K562 (cell line): ENCODE results near the gene RSPH1. TPM values are rescaled to one million over a fixed set of nuclear protein-coding genes. Genes with fewer than 3 reads are reported as not detected.

Source experiments
- ATAC-seq: fragments of 200-7000 bp; cut with Tn5 transposase; 3 replicates; pipeline ENCODE4 v1.9.1; 2020; ENCODE audit warnings: moderate library complexity
- BruUV-seq: library from RNA; stranded (reverse); fragments of 400-500 nt; replicated peaks from 2 replicates; lab custom pipeline; 2021; lab: Mats Ljungman, UMichigan
- CTCF ChIA-PET: fragments of 300-600 bp; formaldehyde crosslinking; extraction: SDS; loops from one replicate; lab custom pipeline; 2021; ENCODE audit warnings: low intra/inter-chr PET ratio; lab: Yijun Ruan, JAX
- POLR2A ChIA-PET: fragments of 300-600, 350-650 bp; sonication (Branson Sonifier 250); formaldehyde crosslinking; extraction: SDS; loops from one replicate; lab custom pipeline; 2021; ENCODE audit warnings: antibody characterized with exemption, inconsistent platforms; lab: Yijun Ruan, JAX
- DNase-seq, 4 experiments: peaks; one replicate each; pipeline versions ENCODE4 v3.0.0 to v3.0.0-alpha.2; 2011 to 2018; ENCODE audit warnings: low spot score in 3 of 4, mixed read lengths in 3 of 4; ENCODE audit errors: extremely low read depth in 1 of 4
- FAIRE-seq: peaks from 2 replicates; lab custom pipeline; 2011; peaks lifted over from hg19 to GRCh38; lab: Jason Lieb, UNC
- H2AFZ ChIP-seq: 2 replicates; pipeline ENCODE4 v1.6.0; 2011; ENCODE audit warnings: low read depth, low read length, control low read depth, inconsistent platforms
- H3K27ac ChIP-seq: fragments of 200-600 bp; 3 replicates; pipeline ENCODE4 v1.8.0; 2011; ENCODE audit warnings: low read depth, mild to moderate bottlenecking, control low read depth, inconsistent platforms, low read length, moderate library complexity, mixed read lengths; ENCODE audit errors: extremely low read depth
- H3K27me3 ChIP-seq, 2 experiments: fragments of 300-600 bp in 1 of 2; 2 replicates in 1 of 2; 3 replicates in 1 of 2; pipeline versions ENCODE4 v1.6.0 to v1.8.0; 2011; ENCODE audit warnings: inconsistent platforms in 2 of 2, low read length in 2 of 2, mild to moderate bottlenecking in 1 of 2, mixed read lengths in 1 of 2, moderate library complexity in 1 of 2; ENCODE audit not compliant: control insufficient read depth in 2 of 2, insufficient read depth in 2 of 2
- H3K36me3 ChIP-seq: fragments of 300-600 bp; 3 replicates; pipeline ENCODE4 v1.8.0; 2011; ENCODE audit warnings: mild to moderate bottlenecking, low read length, inconsistent platforms; ENCODE audit not compliant: control insufficient read depth, insufficient read depth
- H3K4me1 ChIP-seq, 2 experiments: fragments of 200-600 bp in 1 of 2; replicated peaks in 1 of 2; 2 replicates in 1 of 2; 3 replicates in 1 of 2; pipeline versions ENCODE4 v1.5.1 to v1.8.0; 2011; ENCODE audit warnings: inconsistent platforms in 2 of 2, low read length in 2 of 2, mild to moderate bottlenecking in 1 of 2, mixed read lengths in 1 of 2, moderate library complexity in 1 of 2; ENCODE audit not compliant: control insufficient read depth in 2 of 2, insufficient read depth in 2 of 2
- H3K4me2 ChIP-seq: 2 replicates; pipeline ENCODE4 v1.6.1; 2011; ENCODE audit warnings: low read length, control low read depth, inconsistent platforms, mixed read lengths; ENCODE audit not compliant: insufficient read depth
- H3K4me3 ChIP-seq: fragments of 200-600 bp; sonication (generic), shearing (Covaris generic); 2 replicates; pipeline ENCODE4 v1.5.1; 2016; ENCODE audit warnings: control low read depth, inconsistent platforms
- H3K79me2 ChIP-seq: fragments of 200-600 bp; 3 replicates; pipeline ENCODE4 v1.8.0; 2011; ENCODE audit warnings: low read length, inconsistent platforms; ENCODE audit not compliant: control insufficient read depth, insufficient read depth
- H3K9ac ChIP-seq, 2 experiments: 2 replicates each; pipeline versions ENCODE4 v1.6.0 to v1.6.1; 2011; ENCODE audit warnings: low read depth in 2 of 2, low read length in 2 of 2, control low read depth in 1 of 2, inconsistent platforms in 1 of 2, mild to moderate bottlenecking in 1 of 2, mixed read lengths in 1 of 2; ENCODE audit not compliant: insufficient read depth in 1 of 2
- H3K9me1 ChIP-seq: one replicate; pipeline ENCODE4 v1.6.0; 2011; ENCODE audit warnings: inconsistent platforms, mild to moderate bottlenecking, low read length, moderate library complexity; ENCODE audit not compliant: control insufficient read depth, insufficient read depth
- H3K9me3 ChIP-seq: replicated peaks from 2 replicates; pipeline ENCODE4 v1.5.1; 2011; ENCODE audit warnings: low read depth, low read length, inconsistent platforms; ENCODE audit not compliant: control insufficient read depth, insufficient read depth
- H4K20me1 ChIP-seq: replicated peaks from 2 replicates; pipeline ENCODE4 v1.6.1; 2011; ENCODE audit warnings: low read length, inconsistent platforms, mixed read lengths; ENCODE audit not compliant: control insufficient read depth, insufficient read depth
- EGR1 ChIP-seq: fragments of 450-650 bp; conservative IDR thresholded peaks from 2 replicates; pipeline ENCODE4 v1.6.1; 2017; ENCODE audit warnings: mild to moderate bottlenecking
- EHMT2 ChIP-seq: fragments of 450-650 bp; IDR thresholded peaks from 2 replicates; pipeline ENCODE4 v1.6.1; 2018; ENCODE audit warnings: antibody characterized with exemption
- OTX1 ChIP-seq: fragments of 450-650 bp; formaldehyde crosslinking; IDR thresholded peaks from 2 replicates; pipeline ENCODE4 v1.4.0; 2022; ENCODE audit warnings: mild to moderate bottlenecking
- WGBS: fragments of 100-300 bp; shearing (Covaris generic); methylation state at CpG from one replicate; pipeline ENCODE4 v1.1.6; 2016; ENCODE audit warnings: low coverage, mixed read lengths; ENCODE audit not compliant: insufficient coverage; ENCODE audit errors: missing lambda C conversion rate; 5-methylcytosine and 5-hydroxymethylcytosine counted together
- in situ Hi-C: fragments of 300-500 bp; cut with MboI; formaldehyde crosslinking; loops from 4 replicates; pipeline ENCODE4 v1.15.0; 2018; ENCODE audit warnings: inconsistent platforms, mixed read lengths
- intact Hi-C: fragments of 100-400 bp; cut with micrococcal nuclease; formaldehyde crosslinking; loops from 2 replicates; pipeline ENCODE4 v1.14.2; 2022
- polyA plus RNA-seq, 8 experiments: library from polyadenylated mRNA; depleted of rRNA in 4 of 8; stranded (reverse) in 5 of 8; unstranded in 3 of 8; fragments of >200 nt; fragmentation: Nextera tagmentation in 2 of 8; fragmentation: Illumina TruSeq in 1 of 8; extraction: Ambion mirVana in 2 of 8; extraction: Trizol in 1 of 8; gene quantifications; 2 replicates each; pipeline versions ENCODE4 v1.2.1 to v1.2.3, GENCODE V29; 2011 to 2014; ENCODE audit warnings: inconsistent platforms in 1 of 8, missing spikeins in 1 of 8
- total RNA-seq, 7 experiments: library from RNA; depleted of rRNA in 6 of 7; stranded (reverse); fragments of >200 nt in 6 of 7; fragmentation: Illumina TruSeq in 2 of 7; extraction: Trizol in 2 of 7; gene quantifications; 2 replicates each; pipeline versions ENCODE4 v1.2.1 to v1.2.3, GENCODE V29; 2011 to 2021; ENCODE audit warnings: low replicate concordance in 1 of 7
- TF ChIP-seq, protein P1 (sequence below): fragments of 450-650 bp; formaldehyde crosslinking; IDR thresholded peaks from 2 replicates; pipeline ENCODE4 v1.4.0; 2022; ENCODE audit warnings: missing genetic modification characterization
- TF ChIP-seq, protein P2 (sequence below): sonication (generic); IDR thresholded peaks from 2 replicates; pipeline ENCODE4 v1.6.1; 2016

The RSPH1 gene
- total and polyA plus RNA-seq, 9 of the 15 experiments (the other 6 are each of a cell fraction or from before 2014, with no cell fraction given), result 0.17 TPM; not detected in 8

DNA sequence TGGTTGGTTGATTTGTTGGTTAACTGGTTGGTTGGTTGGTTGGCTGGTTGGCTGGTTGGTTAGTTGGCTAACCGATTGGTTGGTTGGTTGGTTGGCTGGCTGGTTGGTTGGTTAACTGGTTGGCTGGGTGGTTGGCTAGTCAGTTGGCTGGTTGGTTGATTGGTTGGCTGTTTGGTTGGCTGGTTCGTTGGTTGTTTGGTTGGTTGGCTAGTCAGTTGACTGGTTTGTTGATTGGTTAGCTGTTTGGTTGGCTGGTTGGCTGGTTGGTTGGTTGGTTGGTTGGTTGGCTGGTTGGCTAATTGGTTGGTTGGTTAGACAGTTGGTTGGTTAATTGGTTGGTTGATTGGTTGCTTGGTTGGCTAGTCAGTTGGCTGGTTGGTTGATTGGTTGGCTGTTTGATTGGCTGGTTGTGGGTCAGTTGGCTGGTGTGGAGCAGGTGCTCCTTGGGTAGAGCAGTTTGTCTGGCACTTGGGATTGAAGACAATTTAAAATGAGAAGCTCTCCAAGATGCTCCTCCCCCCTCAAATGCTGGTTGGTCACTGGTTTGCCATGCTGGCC lies 6.9 kb downstream of the RSPH1 start:
- Histone ChIP-seq H3K36me3 (no peaks in the 10 kb centered on the region), H2AFZ (no peak overlapping the region), H4K20me1 (no peaks in the 10 kb centered on the region), H3K9ac (no peak overlapping the region), H3K79me2 (no peaks in the 10 kb centered on the region), H3K27me3 (peaks cover 40 to 52% of the 10 kb centered on the region in 2 experiments), H3K9me3 (no peaks in the 10 kb centered on the region), H3K4me2 (no peak overlapping the region), H3K27ac (no peak overlapping the region), H3K4me1 (peaks cover 0 to 11% of the 10 kb centered on the region in 2 experiments; a peak in 3 of 5 replicates), H3K4me3 (no peak overlapping the region), H3K9me1 (no peaks in the 10 kb centered on the region)
- FAIRE-seq, result no peak
- intact Hi-C loops (no loop called here), in situ Hi-C loops (no loop called here)
- 0% methylated on average over 2 of the region's 2 CpGs for WGBS
- BruUV-seq, result no TSS peak
- no peak for DNase-seq
- no peak for ATAC-seq
- CTCF ChIA-PET, result no interaction called here
- TF ChIP-seq, protein P1, sequence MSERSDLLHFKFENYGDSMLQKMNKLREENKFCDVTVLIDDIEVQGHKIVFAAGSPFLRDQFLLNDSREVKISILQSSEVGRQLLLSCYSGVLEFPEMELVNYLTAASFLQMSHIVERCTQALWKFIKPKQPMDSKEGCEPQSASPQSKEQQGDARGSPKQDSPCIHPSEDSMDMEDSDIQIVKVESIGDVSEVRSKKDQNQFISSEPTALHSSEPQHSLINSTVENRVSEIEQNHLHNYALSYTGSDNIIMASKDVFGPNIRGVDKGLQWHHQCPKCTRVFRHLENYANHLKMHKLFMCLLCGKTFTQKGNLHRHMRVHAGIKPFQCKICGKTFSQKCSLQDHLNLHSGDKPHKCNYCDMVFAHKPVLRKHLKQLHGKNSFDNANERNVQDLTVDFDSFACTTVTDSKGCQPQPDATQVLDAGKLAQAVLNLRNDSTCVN, result 0 out of 2 replicates have a peak, but pooled peaks have one; percentile 48
- TF ChIP-seq OTX1, result 0 out of 2 replicates have a peak, but pooled peaks have one; percentile 24
- no peak for TF ChIP-seq EGR1
- TF ChIP-seq, protein P2, sequence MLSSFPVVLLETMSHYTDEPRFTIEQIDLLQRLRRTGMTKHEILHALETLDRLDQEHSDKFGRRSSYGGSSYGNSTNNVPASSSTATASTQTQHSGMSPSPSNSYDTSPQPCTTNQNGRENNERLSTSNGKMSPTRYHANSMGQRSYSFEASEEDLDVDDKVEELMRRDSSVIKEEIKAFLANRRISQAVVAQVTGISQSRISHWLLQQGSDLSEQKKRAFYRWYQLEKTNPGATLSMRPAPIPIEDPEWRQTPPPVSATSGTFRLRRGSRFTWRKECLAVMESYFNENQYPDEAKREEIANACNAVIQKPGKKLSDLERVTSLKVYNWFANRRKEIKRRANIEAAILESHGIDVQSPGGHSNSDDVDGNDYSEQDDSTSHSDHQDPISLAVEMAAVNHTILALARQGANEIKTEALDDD, result peak; percentile 97
- TF ChIP-seq EHMT2, result 0 out of 2 replicates have a peak, but pooled peaks have one; percentile 16
- POLR2A ChIA-PET, result no interaction called here
